PC-9 (cell line): ENCODE measurements around the gene ANO1.

Experiments used
- CTCF ChIP-seq: fragments of 200-600 bp; sonication (generic); conservative IDR thresholded peaks from 2 replicates; pipeline ENCODE4 v1.6.1; 2017; ENCODE audit warnings: mixed run types, antibody characterized with exemption, mild to moderate bottlenecking, moderate library complexity
- EZH2 ChIP-seq: fragments of 200-600 bp; sonication (generic); IDR thresholded peaks from 2 replicates; pipeline ENCODE4 v1.8.0; 2017; ENCODE audit warnings: antibody characterized with exemption, low read depth

- no peak for TF ChIP-seq CTCF
- no peak for TF ChIP-seq EZH2
These were observed 35.7 kb downstream of the ANO1 start for GRCh38 chr11:70113801-70114200.
